Cardiac fibroblast (primary cell): ENCODE measurements around the gene GOLGA8A.

ENCODE experiments used
- DNase-seq, 2 donors: peaks; one replicate each; pipeline versions ENCODE4 v3.0.0 to v3.0.0-alpha.2; 2010; ENCODE audit warnings: low read depth in 2 of 2
- H3K4me3 ChIP-seq, 2 donors: replicated peaks in 1 of 2; 1 replicate in 1 of 2; 2 replicates in 1 of 2; pipeline ENCODE4 v1.5.1; 2011; ENCODE audit warnings: low read depth in 2 of 2, low read length in 2 of 2, mild to moderate bottlenecking in 2 of 2, moderate library complexity in 1 of 2
- CTCF ChIP-seq: IDR thresholded peaks from one replicate; pipeline ENCODE4 v1.5.1; 2011; ENCODE audit warnings: low read depth, mild to moderate bottlenecking, low read length, inconsistent platforms

GOLGA8A gene

GRCh38 chr15:34461730-34462129 is 24.1 kb upstream of the GOLGA8A start:
- H3K4me3 ChIP-seq: no peak overlapping the region
- no peak for DNase-seq
- TF ChIP-seq CTCF: no peak

GRCh38 chr15:34460451-34460850 is 22.8 kb upstream of the GOLGA8A start:
- no peak for DNase-seq
- H3K4me3 ChIP-seq: no peak overlapping the region
- TF ChIP-seq CTCF: no peak

GRCh38 chr15:34456658-34457057 is 19.1 kb upstream of the GOLGA8A start:
- no peak for TF ChIP-seq CTCF
- no peak for DNase-seq

GRCh38 chr15:34442891-34443290 is 5.3 kb upstream of the GOLGA8A start:
- TF ChIP-seq CTCF: no peak
- DNase-seq: no peak

More at GRCh38 chr15:34456658-34457057, 19.1 kb upstream of the GOLGA8A start:
- H3K4me3 ChIP-seq: no peak overlapping the region

GRCh38 chr15:34439878-34440277 is 2.3 kb upstream of the GOLGA8A start:
- H3K4me3 ChIP-seq: no peak overlapping the region
- no peak for TF ChIP-seq CTCF
- no peak for DNase-seq

More at GRCh38 chr15:34442891-34443290, 5.3 kb upstream of the GOLGA8A start:
- H3K4me3 ChIP-seq: no peak overlapping the region

GRCh38 chr15:34436956-34437442 is 609 bp downstream of the GOLGA8A start:
- peak; percentile 27 to 31 for DNase-seq
- TF ChIP-seq CTCF: no peak
- H3K4me3 ChIP-seq: peak overlapping the region; percentile 54 to 59
